HG03103 (cell line): ENCODE measurements around the gene TRIM40.

ENCODE experiments used
- ATAC-seq: cut with Tn5 transposase; IDR thresholded peaks from one replicate; pipeline ENCODE4 v1.9.1; 2021; ENCODE audit warnings: low read depth; ENCODE audit not compliant: unreplicated experiment

TRIM40 gene, protein sequence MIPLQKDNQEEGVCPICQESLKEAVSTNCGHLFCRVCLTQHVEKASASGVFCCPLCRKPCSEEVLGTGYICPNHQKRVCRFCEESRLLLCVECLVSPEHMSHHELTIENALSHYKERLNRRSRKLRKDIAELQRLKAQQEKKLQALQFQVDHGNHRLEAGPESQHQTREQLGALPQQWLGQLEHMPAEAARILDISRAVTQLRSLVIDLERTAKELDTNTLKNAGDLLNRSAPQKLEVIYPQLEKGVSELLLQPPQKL

DNA sequence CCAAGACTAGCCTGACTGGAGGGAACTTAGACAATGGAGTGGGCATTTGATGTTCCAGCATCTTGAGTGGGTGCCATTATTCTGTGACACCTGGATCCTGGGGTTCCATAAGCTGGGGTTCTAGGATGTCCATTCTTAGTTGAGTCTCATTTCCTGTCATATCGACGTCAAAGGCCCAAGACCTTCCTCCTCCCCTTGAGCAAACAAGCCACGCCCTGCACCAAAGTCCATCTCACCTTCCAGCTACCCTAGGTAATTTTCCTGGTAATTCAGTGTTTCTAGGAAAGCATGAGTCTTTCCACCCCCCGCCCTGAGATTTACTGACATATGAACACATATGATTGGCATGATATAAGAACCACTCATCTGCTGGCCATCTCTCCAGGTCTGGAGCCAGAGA, at the start of gene TRIM40:
TRIM40 (plus strand) TSS at position 384 of the 400 bp plus-strand sequence. CDS start 897 bp downstream, outside the sequence.
- ATAC-seq, result no peak

DNA sequence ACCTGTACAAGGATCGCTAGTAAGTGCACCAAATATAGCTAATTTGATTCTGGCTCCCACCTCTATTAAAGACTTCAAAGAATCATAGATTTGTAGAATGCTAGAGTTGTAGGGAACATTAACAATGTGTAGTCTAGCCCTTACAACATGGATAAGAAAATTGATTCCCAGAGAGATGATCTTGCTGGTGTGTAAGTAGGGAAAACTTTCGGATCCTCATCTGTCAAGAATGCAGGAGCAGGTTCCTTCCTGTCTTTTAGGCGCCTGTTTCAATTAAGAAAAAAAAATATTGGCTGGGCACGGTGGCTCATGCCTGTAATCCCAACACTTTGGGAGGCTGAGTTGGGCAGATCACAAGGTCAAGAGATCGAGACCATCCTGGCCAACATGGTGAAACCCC, 48.1 kb upstream of the TRIM40 start:
- ATAC-seq, result no peak

DNA sequence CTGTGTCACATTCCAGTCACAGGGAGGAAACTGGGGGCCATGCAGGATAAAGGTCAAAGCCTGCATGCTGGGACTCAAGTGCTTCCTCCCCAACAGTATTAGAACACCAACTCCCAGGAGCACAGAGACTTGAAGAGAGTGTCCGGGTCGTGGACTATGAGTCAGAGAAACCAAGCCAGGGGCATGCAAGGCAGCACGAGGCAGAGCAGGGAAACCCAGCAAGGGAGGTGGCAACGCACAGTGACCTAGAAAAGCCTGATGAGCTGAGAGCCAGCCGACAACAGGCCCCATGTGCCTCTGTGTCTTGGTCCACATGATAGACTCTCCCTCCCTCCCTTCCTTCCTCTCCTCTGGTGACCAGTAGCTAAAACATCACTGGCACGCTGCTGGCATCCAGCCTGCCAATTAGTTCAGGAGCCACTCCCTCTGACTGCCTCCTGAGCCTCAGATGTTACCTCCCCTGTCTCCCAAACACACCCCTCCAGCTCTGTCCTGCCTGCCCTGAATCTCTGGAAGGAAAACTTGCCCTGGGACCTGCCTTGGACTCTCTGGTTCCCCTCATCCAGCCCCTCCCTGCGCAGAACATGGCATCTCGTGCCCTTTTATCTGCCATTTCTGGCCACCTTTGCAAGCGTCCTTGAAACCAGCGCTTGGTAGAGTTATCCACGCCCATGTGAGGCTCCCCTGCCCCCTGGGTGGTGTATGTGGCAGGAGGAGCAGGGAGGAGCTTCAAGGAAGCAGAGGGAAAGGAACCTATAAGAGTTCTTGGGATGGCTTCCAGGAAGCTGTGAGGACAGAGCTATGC, 44.2 kb upstream of the TRIM40 start:
- no peak for ATAC-seq

- ATAC-seq, result no peak
Observed at GRCh38 chr6:30092852-30093543, 42.9 kb upstream of the TRIM40 start.

- ATAC-seq, result no peak
Observed at GRCh38 chr6:30093951-30094661, 41.8 kb upstream of the TRIM40 start.

DNA sequence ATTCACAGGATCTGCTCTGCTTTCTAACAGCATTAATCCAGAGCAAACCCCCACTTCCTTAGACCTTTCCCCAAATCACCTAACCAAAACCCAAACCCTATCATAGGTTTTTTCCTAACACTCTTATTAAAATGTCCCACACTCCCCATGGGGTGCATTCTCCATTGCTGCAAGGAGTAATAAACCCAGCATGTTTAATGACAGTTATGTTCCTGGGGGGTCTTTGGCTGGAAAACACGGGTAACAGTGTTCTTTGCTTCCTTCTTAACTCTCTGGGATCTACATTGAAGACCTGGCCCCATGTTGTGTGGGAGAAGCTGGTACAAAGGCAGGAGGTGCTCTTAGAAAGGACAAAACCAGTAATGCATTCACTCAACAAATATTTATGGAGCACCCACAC, 39.1 kb upstream of the TRIM40 start:
- no peak for ATAC-seq

GRCh38 chr6:30097902-30098768, 37.8 kb upstream of the TRIM40 start:
- no peak for ATAC-seq

- no peak for ATAC-seq
Observed at GRCh38 chr6:30100154-30100553, 35.8 kb upstream of the TRIM40 start.

DNA sequence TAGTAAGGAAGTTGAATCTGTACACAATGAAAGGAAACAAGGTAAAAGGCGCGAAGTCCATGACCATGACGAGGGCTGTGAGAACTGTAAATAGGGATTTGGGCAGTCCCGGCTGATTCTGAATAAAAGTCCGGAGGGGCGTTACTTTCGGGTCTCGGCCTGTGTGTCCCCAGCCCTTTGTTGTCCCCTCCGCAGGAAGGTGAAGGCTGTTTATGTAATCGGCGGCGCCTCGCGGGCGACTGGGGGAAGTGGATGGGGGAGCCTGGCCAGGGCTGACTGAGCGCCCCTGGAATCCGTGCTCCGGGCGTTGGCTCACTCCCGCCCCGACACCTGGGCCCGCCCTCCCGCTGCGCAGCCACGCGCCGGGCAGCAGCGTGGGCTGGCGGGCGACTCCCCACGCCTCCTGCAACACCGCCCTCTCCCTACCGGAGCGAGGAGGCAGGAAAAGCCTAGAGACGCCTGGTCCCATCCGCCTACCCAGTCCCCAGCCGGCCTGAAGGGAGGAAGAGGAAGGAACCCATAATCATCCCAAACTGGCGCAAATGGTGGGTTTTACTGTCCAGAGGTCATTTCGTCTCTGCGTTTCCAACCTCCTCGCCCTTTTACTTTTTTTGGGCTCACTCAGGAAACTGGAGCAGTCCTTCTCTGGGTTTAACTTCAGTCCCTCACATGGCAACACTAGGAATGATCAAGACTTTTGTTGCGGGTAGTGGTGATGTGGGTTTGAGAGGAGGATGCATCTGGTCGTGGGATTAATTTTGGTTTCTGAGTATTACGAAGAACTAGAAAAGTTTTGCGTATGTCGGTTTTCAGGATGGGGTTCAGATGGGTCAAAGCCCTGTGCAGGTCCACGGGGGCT, 35.1 kb upstream of the TRIM40 start:
- ATAC-seq, result no peak

DNA sequence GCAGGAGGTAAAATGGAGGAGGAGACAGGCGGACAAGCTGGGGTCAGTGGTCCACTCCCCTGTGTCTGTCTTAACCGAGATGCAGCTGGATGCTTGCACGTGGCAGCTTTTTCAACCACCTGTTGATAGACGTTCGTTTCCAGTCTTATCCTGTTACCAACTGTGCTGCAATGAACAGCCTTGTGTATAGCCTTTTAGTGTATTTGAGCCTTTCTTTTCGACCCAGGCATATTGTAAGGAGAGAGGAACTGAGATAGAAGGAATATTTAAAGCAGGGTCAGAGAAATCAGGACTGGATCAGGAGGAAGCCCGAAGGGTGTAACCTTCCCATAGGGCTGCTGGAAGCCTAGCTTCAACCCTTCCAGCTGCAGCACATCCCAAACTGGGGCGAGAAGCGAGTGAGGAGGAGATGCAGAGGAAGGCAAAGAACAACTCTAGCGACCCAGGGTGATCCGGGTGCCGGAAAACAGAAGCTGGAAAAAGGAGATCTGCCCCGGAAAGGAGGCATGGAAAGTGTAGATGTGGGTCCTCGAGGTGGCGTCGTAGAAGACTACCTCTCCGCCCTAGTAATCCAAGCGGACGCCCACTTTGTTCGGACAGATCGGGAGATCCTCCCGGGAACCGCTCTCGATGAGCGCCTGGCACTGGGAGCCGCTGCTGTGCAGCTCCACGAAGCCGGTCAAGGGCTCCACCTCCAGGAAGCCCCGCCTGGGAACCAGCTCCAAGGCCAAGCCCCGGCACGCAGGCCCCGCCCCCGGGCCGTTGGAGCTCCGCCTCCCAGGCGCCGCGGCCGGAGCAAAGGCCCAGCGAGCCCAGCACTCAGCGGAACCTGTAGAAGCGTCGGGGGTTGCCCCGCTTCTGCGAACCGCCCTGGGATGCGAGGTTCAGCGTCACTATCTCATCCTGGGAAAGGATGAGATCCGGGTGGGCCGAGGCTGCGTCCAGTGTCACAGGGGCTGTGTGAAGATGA, 34.2 kb upstream of the TRIM40 start:
- ATAC-seq, result peak; percentile 48

GRCh38 chr6:30102414-30102969, 33.4 kb upstream of the TRIM40 start:
- no peak for ATAC-seq

DNA sequence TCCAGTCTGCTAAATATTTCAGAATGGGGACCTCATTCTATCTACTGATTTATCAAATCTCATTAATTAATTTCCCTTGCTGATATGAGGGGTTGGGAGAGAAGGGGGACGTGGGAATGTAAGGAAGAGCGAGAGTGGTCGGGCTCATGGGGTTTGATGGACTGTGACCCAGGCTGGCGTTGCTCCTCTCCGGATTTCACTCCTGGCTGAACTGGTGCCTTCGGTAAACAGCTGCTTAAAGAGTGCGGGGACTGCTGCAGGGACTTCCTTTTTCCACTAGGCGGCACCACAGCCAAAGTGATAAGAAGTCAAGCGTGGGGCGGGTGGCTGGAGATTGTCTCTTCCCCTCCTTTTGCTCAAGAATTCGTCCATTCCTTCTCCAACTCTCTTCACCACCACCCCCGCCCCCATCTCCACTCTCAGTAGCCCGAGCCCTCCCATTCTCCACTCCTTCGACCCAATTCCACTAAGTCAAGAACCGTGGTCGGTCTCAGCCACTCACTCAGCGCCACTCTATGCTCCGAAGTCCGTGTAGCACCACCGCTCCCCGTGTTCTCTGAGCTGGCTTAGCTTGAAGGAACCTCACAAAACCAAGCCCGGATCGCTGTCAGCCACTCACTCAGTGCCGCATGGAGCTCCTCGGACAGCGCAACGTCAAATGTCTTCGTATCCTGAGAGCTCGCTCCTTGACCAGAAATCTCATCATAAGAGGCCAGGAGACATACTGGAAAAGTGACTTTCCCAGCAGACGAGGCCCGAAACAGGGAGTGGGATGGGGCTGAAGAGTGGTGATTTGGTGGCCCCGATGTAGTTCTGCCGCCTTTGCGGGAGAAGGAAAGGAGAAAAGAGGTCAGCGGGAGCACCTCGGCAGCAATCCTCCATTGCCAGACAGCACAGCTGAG, 32.7 kb upstream of the TRIM40 start:
- no peak for ATAC-seq

GRCh38 chr6:30103872-30104179, 32.1 kb upstream of the TRIM40 start:
- ATAC-seq, result no peak

- no peak for ATAC-seq
Observed at GRCh38 chr6:30104661-30105060, 31.3 kb upstream of the TRIM40 start.

DNA sequence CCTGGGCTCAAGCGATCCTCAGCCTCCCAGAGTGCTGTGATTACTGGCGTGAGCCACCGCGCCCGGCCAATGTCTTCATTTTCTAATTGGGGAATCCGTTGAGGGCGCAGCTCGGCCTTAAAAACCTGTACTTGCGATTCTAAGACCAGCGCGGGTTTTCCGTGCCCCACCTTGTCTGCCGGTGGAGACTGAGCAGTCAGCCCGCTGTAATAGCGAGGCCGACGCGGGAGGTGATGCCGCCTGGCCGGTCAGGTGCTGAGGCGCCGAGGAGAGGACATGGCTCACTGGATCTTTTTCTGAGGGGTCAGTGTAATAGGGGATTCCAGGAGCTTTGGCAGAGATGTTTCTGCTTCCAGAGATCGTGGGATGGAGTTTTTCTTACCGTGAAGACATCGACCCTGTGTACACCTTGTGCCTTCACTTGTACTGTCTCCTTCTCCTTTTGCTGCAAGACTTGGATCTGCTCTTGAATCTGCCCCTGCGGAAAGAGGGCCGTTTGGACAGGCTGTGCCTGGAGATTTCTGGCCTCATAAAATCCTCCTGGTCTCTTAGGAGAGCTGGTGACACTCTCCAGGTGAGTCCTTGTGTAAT, 24.6 kb upstream of the TRIM40 start:
- ATAC-seq, result no peak

DNA sequence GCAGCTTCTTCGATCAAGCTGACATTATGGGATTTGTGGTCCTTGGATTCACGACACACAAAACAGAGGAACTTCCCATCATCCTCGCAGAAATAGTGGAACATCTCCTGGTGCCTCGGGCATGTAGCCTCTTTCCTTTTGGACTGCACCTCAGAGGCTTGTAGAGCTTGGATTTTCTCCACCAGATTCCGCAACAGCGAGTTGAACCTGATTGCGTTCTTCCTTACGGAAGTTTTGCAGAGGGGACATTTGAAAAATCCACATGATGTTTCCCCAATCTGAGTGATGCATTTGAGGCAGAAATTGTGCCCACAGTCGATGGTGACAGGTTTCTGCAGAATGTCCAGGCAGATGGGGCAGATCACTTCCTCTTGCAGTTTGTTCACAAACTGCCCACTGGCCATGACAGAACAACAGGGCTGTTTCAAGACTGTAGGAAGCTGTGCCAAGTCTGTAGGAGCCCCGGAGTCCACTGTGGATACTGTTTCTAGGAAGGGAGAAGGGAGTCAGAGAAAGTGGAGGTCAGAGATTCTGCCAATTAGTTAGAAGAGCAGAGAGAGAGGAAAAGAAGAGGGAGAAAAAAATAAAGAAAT, 23.4 kb upstream of the TRIM40 start:
- no peak for ATAC-seq
